ENCODE measurements around the gene MBD4.

- TF ChIP-seq POLR2AphosphoS5 (IDR thresholded peaks at IDR 0.05), result no peak
- no peak for TF ChIP-seq CTCF (IDR thresholded peaks at IDR 0.05)
- no peak for TF ChIP-seq POLR2A (IDR thresholded peaks at IDR 0.05)
Measured at GRCh38 chr3:129421988-129422745, 17.6 kb downstream of the MBD4 start.

All from upper lobe of left lung (tissue), 4 donors.